Keratinocyte (primary cell): Measurements from ENCODE around the gene RETREG3. TPM values are rescaled to one million over a fixed set of nuclear protein-coding genes. Genes with fewer than 3 reads are reported as not detected.

Experiments
- DNase-seq: peaks from one replicate; pipeline ENCODE4 v3.0.0-alpha.2; 2011; ENCODE audit warnings: low read depth, missing footprints, low spot score
- FAIRE-seq: peaks from 2 replicates; lab custom pipeline; 2011; peaks lifted over from hg19 to GRCh38; lab: Jason Lieb, UNC
- H2AFZ ChIP-seq: 2 replicates; pipeline ENCODE4 v1.6.0; 2012; ENCODE audit warnings: low read length, control low read depth, inconsistent platforms; ENCODE audit not compliant: control insufficient read depth
- H3K27ac ChIP-seq: 2 replicates; pipeline ENCODE4 v1.5.1; 2011; ENCODE audit warnings: low read length; ENCODE audit not compliant: control insufficient read depth, insufficient read depth
- H3K27me3 ChIP-seq: 3 replicates; pipeline ENCODE4 v1.6.0; 2011; ENCODE audit warnings: low read length; ENCODE audit not compliant: control insufficient read depth, insufficient read depth; ENCODE audit errors: extremely low read depth
- H3K36me3 ChIP-seq, 2 experiments: 2 replicates in 1 of 2; 3 replicates in 1 of 2; pipeline ENCODE4 v1.5.1; 2011; ENCODE audit warnings: low read length in 2 of 2, mild to moderate bottlenecking in 1 of 2; ENCODE audit not compliant: control insufficient read depth in 2 of 2, insufficient read depth in 2 of 2; ENCODE audit errors: extremely low read depth in 1 of 2
- H3K4me1 ChIP-seq: 3 replicates; pipeline ENCODE4 v1.5.1; 2011; ENCODE audit warnings: low read length; ENCODE audit not compliant: control insufficient read depth, insufficient read depth; ENCODE audit errors: extremely low read depth
- H3K4me2 ChIP-seq: 3 replicates; pipeline ENCODE4 v1.6.0; 2011; ENCODE audit warnings: low read depth, low read length; ENCODE audit not compliant: control insufficient read depth, insufficient read depth; ENCODE audit errors: extremely low read depth
- H3K4me3 ChIP-seq, 3 experiments: fragments of 200-600 bp in 1 of 3; sonication (generic) in 1 of 3; 2 replicates in 2 of 3; 3 replicates in 1 of 3; pipeline ENCODE4 v1.5.1; 2011 to 2016; ENCODE audit warnings: low read length in 3 of 3, mild to moderate bottlenecking in 3 of 3, control low read depth in 2 of 3, inconsistent platforms in 1 of 3, low read depth in 1 of 3, mixed read lengths in 1 of 3, mixed run types in 1 of 3, moderate library complexity in 1 of 3; ENCODE audit not compliant: control insufficient read depth in 2 of 3, insufficient read depth in 2 of 3; ENCODE audit errors: extremely low read depth in 1 of 3
- H3K79me2 ChIP-seq: 2 replicates; pipeline ENCODE4 v1.6.0; 2012; ENCODE audit warnings: low read length; ENCODE audit not compliant: control insufficient read depth, insufficient read depth
- H3K9ac ChIP-seq: 3 replicates; pipeline ENCODE4 v1.6.0; 2011; ENCODE audit warnings: low read length; ENCODE audit not compliant: control insufficient read depth, insufficient read depth; ENCODE audit errors: extremely low read depth
- H3K9me1 ChIP-seq: 3 replicates; pipeline ENCODE4 v1.6.0; 2011; ENCODE audit warnings: low read length; ENCODE audit not compliant: control insufficient read depth, insufficient read depth; ENCODE audit errors: extremely low read depth
- H3K9me3 ChIP-seq: 2 replicates; pipeline ENCODE4 v1.5.1; 2012; ENCODE audit warnings: low read depth, low read length; ENCODE audit not compliant: control insufficient read depth
- H4K20me1 ChIP-seq: 3 replicates; pipeline ENCODE4 v1.6.0; 2011; ENCODE audit warnings: low read length; ENCODE audit not compliant: control insufficient read depth, insufficient read depth; ENCODE audit errors: extremely low read depth
- CTCF ChIP-seq, 3 experiments: IDR thresholded peaks in 1 of 3; conservative IDR thresholded peaks in 1 of 3; optimal IDR thresholded peaks in 1 of 3; 2 replicates in 2 of 3; 3 replicates in 1 of 3; pipeline versions ENCODE3 to v1.5.1; 2011; ENCODE audit warnings: low read length in 3 of 3, mild to moderate bottlenecking in 3 of 3, moderate library complexity in 2 of 3, control low read depth in 1 of 3, inconsistent platforms in 1 of 3; ENCODE audit not compliant: insufficient read depth in 2 of 3; ENCODE audit errors: extremely low read depth in 1 of 3
- EZH2 ChIP-seq: IDR thresholded peaks from one replicate; pipeline ENCODE4 v1.6.1; 2012; ENCODE audit warnings: inconsistent platforms, mild to moderate bottlenecking, low read length, moderate library complexity
- dilution Hi-C: fragments of 300-500 bp; cut with MboI; formaldehyde crosslinking; loops from one replicate; pipeline ENCODE4 v1.7.0; 2020; ENCODE audit warnings: low sequenced_read_pairs; ENCODE audit not compliant: extremely low pct_ligation_motif_present
- polyA plus RNA-seq, 5 experiments: library from polyadenylated mRNA; depleted of rRNA in 3 of 5; stranded (reverse) in 3 of 5; stranded (forward) in 1 of 5; unstranded in 1 of 5; fragments of >200 nt; gene quantifications; 1 replicate in 1 of 5; 2 replicates in 3 of 5; 3 replicates in 1 of 5; pipeline versions ENCODE4 v1.2.1 to v1.2.3, GENCODE V29; 2011 to 2012; ENCODE audit warnings: missing spikeins in 2 of 5, low read depth in 1 of 5, low replicate concordance in 1 of 5

The RETREG3 gene
- polyA plus RNA-seq, 1 donor (not counting 4 experiments of a cell fraction or from before 2014, with no cell fraction given): 25.2 TPM

GRCh38 chr17:42554250-42555121, 54.7 kb downstream of the RETREG3 start:
- no peaks in the 10 kb centered on the region for H3K9me3 ChIP-seq
- H3K9ac ChIP-seq: peak overlapping the region; percentile 78
- no peaks in the 10 kb centered on the region for H3K36me3 ChIP-seq
- TF ChIP-seq CTCF (optimal IDR thresholded peaks at IDR 0.05 in 1 of 3, IDR thresholded peaks at IDR 0.05 in 1 of 3, conservative IDR thresholded peaks at IDR 0.05 in 1 of 3; ENCODE audit: extremely low read depth in 1 of 3, insufficient read depth in 2 of 3, low read length in 3 of 3) (peak in 1 of 3 experiments; percentile 3), EZH2 (no peak)
- peaks cover 13% of the 10 kb centered on the region for H3K79me2 ChIP-seq
- no peak for FAIRE-seq
- H3K27ac ChIP-seq: peak overlapping the region; percentile 54
- DNase-seq: no peak
- no peaks in the 10 kb centered on the region for H3K9me1 ChIP-seq
- peaks cover 18% of the 10 kb centered on the region for H3K4me1 ChIP-seq
- no peaks in the 10 kb centered on the region for H4K20me1 ChIP-seq
- dilution Hi-C loops: no loop called here
- H3K4me3 ChIP-seq: peak overlapping the region; percentile 71 to 82 (median 80)
- H2AFZ ChIP-seq: peak overlapping the region; percentile 82
- H3K27me3 ChIP-seq: no peaks in the 10 kb centered on the region
- peak overlapping the region; percentile 86 for H3K4me2 ChIP-seq

- Histone ChIP-seq H3K36me3 (no peaks in the 10 kb centered on the region), H3K9ac (peak overlapping the region; percentile 78), H2AFZ (peak overlapping the region; percentile 63), H3K4me3 (peak overlapping the region; percentile 71 to 82 (median 80)), H3K79me2 (peaks cover 13% of the 10 kb centered on the region), H3K27ac (peak overlapping the region; percentile 54), H4K20me1 (no peaks in the 10 kb centered on the region), H3K4me1 (peaks cover 20% of the 10 kb centered on the region), H3K9me3 (no peaks in the 10 kb centered on the region), H3K27me3 (no peaks in the 10 kb centered on the region), H3K4me2 (peak overlapping the region; percentile 86), H3K9me1 (no peaks in the 10 kb centered on the region)
- dilution Hi-C loops: no loop called here
- no peak for FAIRE-seq
- TF ChIP-seq EZH2 (no peak), CTCF (optimal IDR thresholded peaks at IDR 0.05 in 1 of 3, IDR thresholded peaks at IDR 0.05 in 1 of 3, conservative IDR thresholded peaks at IDR 0.05 in 1 of 3; ENCODE audit: extremely low read depth in 1 of 3, insufficient read depth in 2 of 3, low read length in 3 of 3) (peak in 2 of 3 experiments; percentile 33 to 67)
- no peak for DNase-seq
Observed at GRCh38 chr17:42553866-42554249, 55.3 kb downstream of the RETREG3 start.
